Brain microvascular endothelial cell (primary cell): ENCODE results near the gene CFAP99.

ENCODE experiments used
- DNase-seq: peaks from one replicate; pipeline ENCODE4 v3.0.0-alpha.2; 2020
- H3K27ac ChIP-seq: fragments of 250-450 bp; sonication (Bioruptor Pico); 2 replicates; pipeline ENCODE4 v1.5.1; 2020; ENCODE audit warnings: mild to moderate bottlenecking, moderate library complexity
- H3K27me3 ChIP-seq: fragments of 250-450 bp; sonication (Bioruptor Pico); replicated peaks from 2 replicates; pipeline ENCODE4 v1.5.1; 2020; ENCODE audit warnings: mild to moderate bottlenecking
- H3K36me3 ChIP-seq: fragments of 250-450 bp; sonication (Bioruptor Pico); replicated peaks from 2 replicates; pipeline ENCODE4 v1.5.1; 2020; ENCODE audit warnings: mild to moderate bottlenecking
- H3K4me3 ChIP-seq: 2 replicates; pipeline ENCODE4 v1.5.1; 2011; ENCODE audit warnings: low read depth, mild to moderate bottlenecking, control low read depth, low read length, moderate library complexity
- CTCF ChIP-seq: IDR thresholded peaks from 2 replicates; pipeline ENCODE4 v1.5.1; 2011; ENCODE audit warnings: low read depth, mild to moderate bottlenecking, moderate library complexity, low read length, control low read depth, inconsistent platforms; ENCODE audit errors: missing control alignments
- in situ Hi-C: cut with HindIII; loops from 2 replicates; pipeline ENCODE4 v1.10.0; 2017; ENCODE audit warnings: low sequenced_read_pairs, low pct_ligation_motif_present

The CFAP99 gene

DNA sequence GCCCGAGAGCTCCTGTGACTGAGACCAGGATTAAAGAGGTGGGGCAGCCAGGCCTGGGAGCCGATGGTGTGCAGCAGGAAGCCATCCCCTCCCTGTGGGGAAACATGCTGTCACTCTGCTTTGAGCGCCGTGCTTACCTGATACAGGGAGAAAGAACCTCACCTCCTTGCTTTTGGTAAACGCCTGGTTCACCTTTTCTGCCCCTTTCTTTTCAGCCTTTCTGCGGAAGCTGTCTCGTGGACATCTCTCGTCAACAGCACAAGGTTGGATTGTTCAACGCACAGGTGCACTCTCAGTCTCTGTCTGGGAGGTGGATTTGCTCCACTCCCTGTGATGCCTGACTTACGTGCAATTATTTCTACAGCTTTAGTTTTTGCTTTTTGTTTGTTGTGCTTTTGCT is 12.3 kb upstream of the CFAP99 start:
- no peak for TF ChIP-seq CTCF
- H3K4me3 ChIP-seq, result no peak overlapping the region
- H3K27ac ChIP-seq, result no peak overlapping the region
- in situ Hi-C loops, result no loop called here
- H3K27me3 ChIP-seq, result peaks cover 12% of the 10 kb centered on the region
- no peak for DNase-seq
- H3K36me3 ChIP-seq, result no peaks in the 10 kb centered on the region

DNA sequence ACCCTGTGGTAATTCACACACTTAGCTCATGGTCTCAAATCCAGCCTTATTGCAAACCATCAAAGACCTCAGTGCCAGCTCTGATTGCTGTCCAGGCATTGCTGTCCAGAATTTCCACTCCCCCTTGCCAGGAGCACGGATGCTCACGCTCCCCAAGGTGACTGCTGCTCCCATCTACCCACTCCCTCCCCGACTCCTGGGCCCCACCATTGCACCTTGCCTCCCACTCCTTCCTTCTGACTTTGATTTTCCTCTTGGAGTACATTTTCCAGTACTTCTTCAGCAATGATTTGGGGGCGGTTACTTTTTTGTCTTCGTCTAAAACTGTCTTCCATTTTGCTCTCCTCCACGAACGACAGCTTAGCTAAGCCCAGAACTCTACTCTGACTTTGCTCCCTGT is 11.8 kb upstream of the CFAP99 start:
- no peak for TF ChIP-seq CTCF
- H3K27me3 ChIP-seq, result peaks cover 9% of the 10 kb centered on the region
- in situ Hi-C loops, result no loop called here
- no peak for DNase-seq
- no peak overlapping the region for H3K4me3 ChIP-seq
- no peaks in the 10 kb centered on the region for H3K36me3 ChIP-seq
- no peak overlapping the region for H3K27ac ChIP-seq

GRCh38 chr4:2407991-2408342 is 10.8 kb upstream of the CFAP99 start:
- no peak for TF ChIP-seq CTCF
- Histone ChIP-seq H3K27me3 (peaks cover 7% of the 10 kb centered on the region), H3K27ac (no peak overlapping the region), H3K4me3 (no peak overlapping the region), H3K36me3 (no peaks in the 10 kb centered on the region)
- DNase-seq, result no peak
- in situ Hi-C loops, result no loop called here

- Histone ChIP-seq H3K4me3 (no peak overlapping the region), H3K27ac (no peak overlapping the region), H3K36me3 (no peaks in the 10 kb centered on the region), H3K27me3 (peaks cover 2% of the 10 kb centered on the region)
- no peak for DNase-seq
- no peak for TF ChIP-seq CTCF
- in situ Hi-C loops, result no loop called here
Observed at GRCh38 chr4:2408401-2408958, 10.3 kb upstream of the CFAP99 start.

GRCh38 chr4:2408976-2409375 is 9.8 kb upstream of the CFAP99 start:
- no peaks in the 10 kb centered on the region for H3K36me3 ChIP-seq
- in situ Hi-C loops, result no loop called here

More at GRCh38 chr4:2408976-2409375, 9.8 kb upstream of the CFAP99 start:
- no peak for TF ChIP-seq CTCF
- Histone ChIP-seq H3K27me3 (peaks cover 2% of the 10 kb centered on the region), H3K27ac (no peak overlapping the region), H3K4me3 (no peak overlapping the region)
- DNase-seq, result no peak
